Smooth muscle cell (in vitro differentiated cells): ENCODE data around the gene DIP2B. TPM values are rescaled to one million over a fixed set of nuclear protein-coding genes. Genes with fewer than 3 reads are reported as not detected.

Experiments used
- DNase-seq: peaks from one replicate; lab custom pipeline; 2025; ENCODE audit not compliant: unreplicated experiment; lab: John Stamatoyannopoulos, UW
- H2AFZ ChIP-seq: fragments of 200-600 bp; sonication (generic); 2 replicates; pipeline ENCODE4 v1.6.0; 2016; ENCODE audit warnings: antibody characterized with exemption, low read depth, mild to moderate bottlenecking
- H3F3A ChIP-seq: fragments of 200-600 bp; sonication (generic); 2 replicates; pipeline ENCODE4 v1.6.0; 2017; ENCODE audit warnings: antibody characterized with exemption, low read depth
- H3K27ac ChIP-seq: fragments of 200-600 bp; sonication (generic); 2 replicates; pipeline ENCODE4 v1.5.1; 2016; ENCODE audit warnings: low read depth, mild to moderate bottlenecking
- H3K27me3 ChIP-seq: fragments of 200-600 bp; sonication (generic); 2 replicates; pipeline ENCODE4 v1.6.1; 2016; ENCODE audit warnings: low read depth, mild to moderate bottlenecking
- H3K36me3 ChIP-seq: fragments of 200-600 bp; sonication (generic); 2 replicates; pipeline ENCODE4 v1.5.1; 2016; ENCODE audit warnings: low read depth
- H3K4me1 ChIP-seq: fragments of 200-600 bp; sonication (generic); 2 replicates; pipeline ENCODE4 v1.5.1; 2016; ENCODE audit warnings: low read depth
- H3K4me2 ChIP-seq: fragments of 200-600 bp; sonication (generic); 2 replicates; pipeline ENCODE4 v1.6.0; 2016; ENCODE audit warnings: mild to moderate bottlenecking
- H3K4me3 ChIP-seq: fragments of 200-600 bp; sonication (generic); 2 replicates; pipeline ENCODE4 v1.5.1; 2016; ENCODE audit warnings: mild to moderate bottlenecking
- H3K79me2 ChIP-seq: fragments of 200-600 bp; sonication (generic); 2 replicates; pipeline ENCODE4 v1.6.0; 2016; ENCODE audit warnings: low read depth, mild to moderate bottlenecking
- H3K9ac ChIP-seq: fragments of 200-600 bp; sonication (generic); 2 replicates; pipeline ENCODE4 v1.6.0; 2016; ENCODE audit warnings: low read depth
- H3K9me3 ChIP-seq: fragments of 200-600 bp; sonication (generic); replicated peaks from 2 replicates; pipeline ENCODE4 v1.5.1; 2016; ENCODE audit warnings: low read depth
- H4K20me1 ChIP-seq: fragments of 200-600 bp; sonication (generic); 2 replicates; pipeline ENCODE4 v1.6.0; 2016; ENCODE audit warnings: low read depth
- WGBS: methylation state at CpG from one replicate; pipeline ENCODE4 v1.1.7; 2016; ENCODE audit warnings: low lambda C conversion rate; 5-methylcytosine and 5-hydroxymethylcytosine counted together
- polyA plus RNA-seq: library from polyadenylated mRNA; unstranded; fragments of >200 nt; fragmentation: Nextera tagmentation; extraction: Ambion mirVana; gene quantifications from 2 replicates; pipeline ENCODE4 v1.2.1, GENCODE V29; 2016
- total RNA-seq: library from RNA; depleted of rRNA; stranded (reverse); fragments of >200 nt; gene quantifications from 2 replicates; pipeline ENCODE4 v1.2.3, GENCODE V29; 2014
- TF ChIP-seq, protein P1 (sequence below): fragments of 200-600 bp; sonication (generic); IDR thresholded peaks from 2 replicates; pipeline ENCODE4 v1.5.1; 2017; ENCODE audit warnings: borderline replicate concordance, mild to moderate bottlenecking, antibody characterized with exemption; ENCODE audit not compliant: insufficient read depth, poor library complexity, severe bottlenecking

DIP2B gene
- total and polyA plus RNA-seq, 2 experiments from 2014 or later, result 5.8 to 35.2 TPM

DNA sequence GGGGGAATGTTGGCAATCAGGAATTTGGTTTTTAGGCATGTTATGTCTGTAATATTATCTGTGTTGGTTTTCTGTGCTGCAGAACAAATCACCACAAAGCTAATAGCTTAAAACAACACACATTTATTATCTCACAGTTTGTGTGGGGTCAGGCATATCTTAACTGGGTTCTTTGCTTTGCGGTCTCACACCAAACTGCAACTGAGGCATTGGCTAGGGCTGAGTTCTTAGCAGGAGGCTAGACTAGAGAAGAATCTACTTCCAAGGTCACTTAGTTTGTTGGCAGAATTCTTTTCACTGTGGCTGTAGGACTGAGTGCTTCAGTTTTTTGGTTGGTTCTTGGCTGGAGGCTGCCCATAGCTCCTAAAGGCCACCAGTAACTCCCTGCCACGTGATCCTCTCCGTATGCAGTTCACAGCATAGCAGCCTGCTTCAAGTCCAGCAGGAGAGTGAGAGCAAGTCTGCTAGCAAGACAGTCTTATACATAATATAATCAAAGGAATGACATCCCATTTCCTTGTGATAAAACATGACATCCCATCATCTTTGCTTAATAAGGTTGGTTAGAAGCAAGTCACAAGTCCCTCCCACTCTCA, 280.7 kb downstream of the DIP2B start:
- H4K20me1 ChIP-seq, result no peaks in the 10 kb centered on the region
- no peak for DNase-seq
- H3K27ac ChIP-seq, result peak overlapping the region; percentile 94
- WGBS, result 74% methylated on average over 3 of the region's 3 CpGs
- no peaks in the 10 kb centered on the region for H3K36me3 ChIP-seq
- peaks cover 4% of the 10 kb centered on the region for H3F3A ChIP-seq
- H3K9ac ChIP-seq, result no peak overlapping the region
- H3K4me2 ChIP-seq, result no peak overlapping the region
- no peak overlapping the region for H2AFZ ChIP-seq
- TF ChIP-seq, protein P1, sequence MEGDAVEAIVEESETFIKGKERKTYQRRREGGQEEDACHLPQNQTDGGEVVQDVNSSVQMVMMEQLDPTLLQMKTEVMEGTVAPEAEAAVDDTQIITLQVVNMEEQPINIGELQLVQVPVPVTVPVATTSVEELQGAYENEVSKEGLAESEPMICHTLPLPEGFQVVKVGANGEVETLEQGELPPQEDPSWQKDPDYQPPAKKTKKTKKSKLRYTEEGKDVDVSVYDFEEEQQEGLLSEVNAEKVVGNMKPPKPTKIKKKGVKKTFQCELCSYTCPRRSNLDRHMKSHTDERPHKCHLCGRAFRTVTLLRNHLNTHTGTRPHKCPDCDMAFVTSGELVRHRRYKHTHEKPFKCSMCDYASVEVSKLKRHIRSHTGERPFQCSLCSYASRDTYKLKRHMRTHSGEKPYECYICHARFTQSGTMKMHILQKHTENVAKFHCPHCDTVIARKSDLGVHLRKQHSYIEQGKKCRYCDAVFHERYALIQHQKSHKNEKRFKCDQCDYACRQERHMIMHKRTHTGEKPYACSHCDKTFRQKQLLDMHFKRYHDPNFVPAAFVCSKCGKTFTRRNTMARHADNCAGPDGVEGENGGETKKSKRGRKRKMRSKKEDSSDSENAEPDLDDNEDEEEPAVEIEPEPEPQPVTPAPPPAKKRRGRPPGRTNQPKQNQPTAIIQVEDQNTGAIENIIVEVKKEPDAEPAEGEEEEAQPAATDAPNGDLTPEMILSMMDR, result no peak
- H3K27me3 ChIP-seq, result no peaks in the 10 kb centered on the region
- H3K9me3 ChIP-seq, result no peaks in the 10 kb centered on the region
- H3K4me3 ChIP-seq, result no peak overlapping the region
- peaks cover 7% of the 10 kb centered on the region for H3K4me1 ChIP-seq
- peaks cover 47% of the 10 kb centered on the region for H3K79me2 ChIP-seq

DNA sequence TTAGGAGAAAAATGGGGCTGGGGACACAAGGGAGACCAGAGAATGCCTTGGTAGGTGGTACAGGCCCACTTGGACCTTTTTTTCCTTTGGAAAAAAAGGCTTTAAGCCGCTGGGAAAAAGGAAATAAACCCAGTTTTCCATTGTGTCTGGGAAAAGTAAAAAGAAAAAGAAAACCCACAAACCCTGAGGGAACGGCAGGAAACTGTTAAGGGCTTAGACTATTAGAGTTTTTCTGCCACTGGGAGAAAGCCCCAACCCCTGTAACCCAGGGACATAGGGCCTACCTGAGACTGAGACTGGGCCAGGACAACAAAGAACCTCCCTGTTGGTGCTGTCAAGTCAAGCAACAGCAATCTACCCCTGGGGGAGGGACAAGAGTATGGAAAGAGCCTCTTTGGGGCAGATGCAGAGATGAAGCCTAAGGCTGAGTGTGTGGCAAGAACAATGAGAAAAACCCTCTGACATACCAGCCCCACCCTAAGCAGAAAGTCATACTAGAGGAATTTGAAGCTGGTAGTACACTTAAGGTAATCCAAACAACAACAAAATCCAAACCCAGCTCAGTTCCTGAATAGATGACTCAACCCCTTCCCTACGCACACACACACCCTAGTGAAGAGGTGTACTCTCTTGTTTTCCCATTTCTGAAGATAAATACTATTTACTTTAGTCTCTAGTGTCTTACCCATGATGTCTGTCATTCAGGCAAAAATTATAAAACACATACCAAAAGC, 281.9 kb downstream of the DIP2B start:
- WGBS, result 45% methylated on average over 3 of the region's 3 CpGs
- TF ChIP-seq, protein P1, result no peak
- H4K20me1 ChIP-seq, result peaks cover 8% of the 10 kb centered on the region
- peak overlapping the region; percentile 25 for H3K4me2 ChIP-seq
- H3K4me1 ChIP-seq, result peaks cover 7% of the 10 kb centered on the region
- no peaks in the 10 kb centered on the region for H3K27me3 ChIP-seq
- H2AFZ ChIP-seq, result no peak overlapping the region
- no peaks in the 10 kb centered on the region for H3K36me3 ChIP-seq
- no peaks in the 10 kb centered on the region for H3K9me3 ChIP-seq
- peaks cover 4% of the 10 kb centered on the region for H3F3A ChIP-seq
- peak overlapping the region; percentile 94 for H3K27ac ChIP-seq
- DNase-seq, result no peak
- H3K9ac ChIP-seq, result peak overlapping the region; percentile 66
- no peak overlapping the region for H3K4me3 ChIP-seq
- peaks cover 43% of the 10 kb centered on the region for H3K79me2 ChIP-seq

DNA sequence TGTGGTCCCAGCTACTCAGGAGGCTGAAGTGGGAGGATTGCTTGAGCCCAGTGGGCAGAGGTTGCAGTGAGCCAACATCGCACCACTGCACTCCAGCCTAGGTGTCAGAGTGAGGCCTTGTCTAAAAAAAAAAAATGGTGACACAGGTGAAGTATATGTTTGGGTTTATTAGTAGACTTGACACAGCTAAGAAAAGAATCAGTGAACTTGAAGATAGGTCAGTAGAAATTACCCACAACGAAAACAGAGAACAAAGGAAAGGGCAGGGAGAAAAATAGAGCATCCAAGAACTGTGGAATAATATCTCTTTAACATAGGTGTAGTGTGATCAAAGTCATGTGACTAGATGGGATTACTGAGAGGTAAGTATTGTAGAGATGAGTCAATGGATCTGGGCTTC, 282.8 kb downstream of the DIP2B start:
- Histone ChIP-seq H3K36me3 (no peaks in the 10 kb centered on the region), H3K27me3 (no peaks in the 10 kb centered on the region), H3K4me2 (no peak overlapping the region), H3K9me3 (no peaks in the 10 kb centered on the region), H3K27ac (peak overlapping the region; percentile 94), H3F3A (peaks cover 4% of the 10 kb centered on the region), H3K4me3 (no peak overlapping the region), H4K20me1 (peaks cover 8% of the 10 kb centered on the region), H3K79me2 (peaks cover 50% of the 10 kb centered on the region), H3K4me1 (peaks cover 7% of the 10 kb centered on the region), H3K9ac (no peak overlapping the region), H2AFZ (no peak overlapping the region)
- WGBS, result 95% methylated on average over 2 of the region's 2 CpGs
- DNase-seq, result no peak
- TF ChIP-seq, protein P1, result no peak
